ENCODE results near the gene DNAJB8. TPM values are rescaled to one million over a fixed set of nuclear protein-coding genes. Genes with fewer than 3 reads are reported as not detected.

The DNAJB8 gene
- total and polyA plus RNA-seq, 9 of the 15 experiments (the other 6 are each of a cell fraction or from before 2014, with no cell fraction given), result not detected

GRCh38 chr3:128438488-128439072 is 28.1 kb downstream of the DNAJB8 start (continued):
- TF ChIP-seq ETV5 (CRISPR knock-in tag; IDR thresholded peaks at IDR 0.05; ENCODE audit: low read depth) (no peak), ZNF639 (CRISPR knock-in tag; conservative IDR thresholded peaks at IDR 0.05 in 1 of 2, IDR thresholded peaks at IDR 0.05 in 1 of 2) (no peak), HDAC6 (IDR thresholded peaks at IDR 0.05; ENCODE audit: low read depth, low read length) (no peak), RBM34 (IDR thresholded peaks at IDR 0.05; ENCODE audit: borderline replicate concordance, insufficient read depth, low read length) (no peak), SREBF1 (IDR thresholded peaks at IDR 0.05; ENCODE audit: borderline replicate concordance, low read depth, low read length) (no peak), AFF1 (IDR thresholded peaks at IDR 0.05; ENCODE audit: low read depth in 1 of 2, partially characterized antibody in 2 of 2) (no peak), CC2D1A (IDR thresholded peaks at IDR 0.05) (no peak), MIER1 (IDR thresholded peaks at IDR 0.05; ENCODE audit: low read depth) (no peak)

Data from K562 (cell line).